Stimulated activated CD4-positive, alpha-beta T cell treated with anti-CD3 and anti-CD28 coated beads, Interleukin-12 subunit alpha, Interleukin-12 subunit beta, amount 100 ng/mL, for 24 hours (primary cell): ENCODE data around the gene C10orf53.

Experiments
- DNase-seq, 2 experiments: peaks; one replicate each; pipeline ENCODE4 v3.0.0-alpha.2; 2020; ENCODE audit warnings: low read depth in 2 of 2

Gene C10orf53, protein sequence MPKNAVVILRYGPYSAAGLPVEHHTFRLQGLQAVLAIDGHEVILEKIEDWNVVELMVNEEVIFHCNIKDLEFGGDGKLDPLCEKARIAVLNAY

GRCh38 chr10:49679480-49679893 lies at the start of gene C10orf53:
Gene C10orf53 (plus strand): TSS chr10:49679651. CDS start chr10:49679698, 47 bp downstream.
- peak in 1 of 2 experiments; percentile 8 for DNase-seq

DNA sequence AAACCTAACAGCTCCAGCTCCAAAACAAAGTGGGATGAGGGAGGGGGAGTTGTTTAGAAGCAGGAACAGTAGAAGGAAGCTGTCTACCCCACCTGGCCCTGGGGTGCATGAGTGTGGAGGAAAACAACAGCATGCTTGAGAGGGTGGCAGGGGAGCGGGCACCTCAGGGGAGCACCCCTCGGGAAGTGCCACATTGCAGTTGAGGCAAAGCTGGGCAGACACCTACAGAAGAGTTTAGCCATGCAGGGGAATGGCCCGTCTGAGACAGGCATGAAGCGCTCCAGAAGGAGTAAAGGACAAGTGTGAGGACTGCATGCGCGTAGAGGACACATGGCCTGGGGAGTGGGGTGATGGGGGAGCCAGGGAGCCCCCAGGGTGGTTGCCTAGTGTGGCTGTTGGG lies 47.5 kb upstream of the C10orf53 start:
- DNase-seq: no peak

DNA sequence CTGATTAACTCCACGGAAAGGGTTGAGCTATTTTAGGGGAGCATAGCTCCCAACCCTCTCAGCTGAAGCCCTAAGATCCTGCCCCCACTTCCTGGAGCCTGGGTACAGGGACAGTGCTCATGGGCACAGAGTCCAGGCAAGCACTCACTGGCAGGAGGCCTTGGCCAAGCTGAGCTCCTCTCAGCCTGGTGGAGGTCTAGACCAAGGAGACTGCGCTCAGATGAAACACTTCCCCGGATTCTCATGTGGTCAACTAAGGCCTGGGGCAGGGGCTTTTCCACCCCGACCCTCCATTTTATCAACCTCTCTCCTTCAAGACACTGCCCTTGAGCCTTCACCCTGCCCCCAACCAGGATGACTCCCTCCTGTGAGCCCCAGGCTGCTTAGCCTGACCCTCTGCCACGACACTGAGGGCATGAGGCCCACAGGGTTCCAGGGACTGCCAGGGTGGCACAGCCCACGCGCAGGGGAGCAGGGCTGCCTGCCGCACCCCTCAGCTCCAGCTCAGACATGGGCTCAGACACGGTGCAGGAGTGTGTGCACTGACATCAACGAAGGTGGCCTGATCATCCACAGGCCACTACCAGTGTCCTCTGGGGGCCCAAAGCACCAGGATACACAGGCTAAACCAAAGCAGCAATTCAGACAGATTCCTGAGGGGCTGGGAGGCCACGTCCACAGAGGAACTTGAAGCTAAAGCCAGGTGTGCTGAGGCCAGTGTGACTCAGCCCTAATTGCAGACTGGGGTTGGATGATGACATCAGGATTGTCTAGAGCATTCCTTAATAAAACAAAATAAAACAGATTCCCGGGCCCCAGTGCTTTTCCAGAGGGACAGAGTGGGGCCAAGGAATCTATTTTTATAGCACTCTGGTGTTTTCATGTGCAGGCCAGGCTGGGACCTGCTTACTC lies 46.8 kb upstream of the C10orf53 start:
- no peak for DNase-seq

DNA sequence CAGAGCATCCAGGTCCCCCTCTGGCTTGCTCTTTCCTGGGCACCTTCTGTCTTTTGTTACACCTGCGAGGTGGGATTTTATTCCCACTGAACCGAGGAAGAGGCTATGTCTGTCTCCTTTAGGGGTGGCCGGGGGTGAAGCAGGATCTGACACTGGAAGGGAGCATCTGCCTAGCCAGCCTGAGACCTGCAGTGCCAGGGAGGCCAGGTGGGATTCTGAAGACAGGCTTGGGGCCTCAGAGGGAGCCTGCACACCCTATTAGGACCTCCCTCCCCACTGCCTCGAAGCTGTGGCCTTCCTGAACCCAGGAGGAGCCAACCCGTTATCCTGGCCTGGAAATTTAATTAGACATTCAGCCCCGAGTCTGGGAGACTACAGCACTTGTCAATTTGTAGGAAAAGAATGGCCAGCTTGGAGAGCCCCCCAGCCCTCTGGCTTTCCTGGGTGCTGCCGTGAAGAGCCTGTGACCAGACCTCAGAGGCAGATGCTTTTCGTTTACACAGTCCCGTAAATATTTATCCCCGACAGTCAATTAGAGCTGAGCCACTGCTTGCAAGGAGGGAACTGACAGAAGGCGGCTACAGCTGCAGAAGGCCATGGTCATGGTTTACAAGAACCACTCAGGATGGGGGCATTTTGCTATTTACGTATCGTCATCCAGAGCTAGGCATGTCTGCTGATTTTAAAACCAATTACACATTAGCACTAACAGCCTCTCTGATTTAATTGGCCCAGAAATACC lies 46.0 kb upstream of the C10orf53 start:
- no peak for DNase-seq

DNA sequence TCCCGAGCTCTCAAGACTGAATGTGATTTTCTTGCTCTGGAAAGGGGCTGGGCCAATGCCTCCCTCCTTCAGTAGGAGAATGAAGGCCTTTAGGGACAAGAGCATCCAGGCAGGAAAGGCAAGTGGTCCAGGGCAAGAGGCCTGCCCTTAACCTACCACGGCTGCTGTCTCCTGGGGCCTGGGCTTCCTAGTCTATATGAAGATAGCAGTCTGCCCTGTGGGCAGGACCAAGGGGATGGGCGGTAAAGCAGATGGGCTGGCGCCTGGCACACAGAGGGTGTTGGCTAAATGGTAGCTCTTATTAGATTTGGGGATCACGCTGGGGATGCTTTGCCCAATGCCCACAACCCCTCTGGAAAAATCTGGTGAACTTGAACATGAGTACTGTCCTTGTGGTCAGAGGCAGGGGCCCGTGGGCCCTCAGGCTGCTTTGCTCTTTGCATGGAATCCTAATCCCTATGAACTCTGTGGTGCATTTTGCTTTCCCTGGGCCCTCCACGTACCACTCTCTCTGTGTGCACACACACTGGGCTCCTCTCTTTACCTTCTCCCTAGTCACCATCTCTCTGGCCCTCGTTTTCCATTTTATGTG lies 45.3 kb upstream of the C10orf53 start:
- DNase-seq: no peak

DNA sequence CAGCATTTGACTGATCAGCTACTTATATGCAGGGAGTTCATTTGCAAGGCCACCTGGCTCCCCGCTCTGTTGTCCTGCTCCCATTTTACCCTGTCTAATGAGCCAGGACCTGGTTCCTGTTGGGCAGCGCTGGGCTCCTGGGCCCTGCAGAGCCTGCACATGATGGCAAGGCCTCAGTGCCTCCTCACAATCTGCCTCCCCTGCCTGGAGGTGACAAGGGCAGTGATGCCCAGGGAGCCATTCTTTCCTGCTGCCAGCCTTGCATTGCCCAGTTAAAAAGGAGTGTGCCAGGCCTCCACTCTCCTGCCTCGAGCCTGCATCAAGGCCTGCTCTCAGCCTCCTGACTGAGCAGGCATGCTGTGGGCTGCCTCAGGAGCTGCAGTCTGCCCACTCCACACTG lies 37.1 kb upstream of the C10orf53 start:
- DNase-seq: no peak

GRCh38 chr10:49643241-49644034 lies 36.0 kb upstream of the C10orf53 start:
- no peak for DNase-seq

DNA sequence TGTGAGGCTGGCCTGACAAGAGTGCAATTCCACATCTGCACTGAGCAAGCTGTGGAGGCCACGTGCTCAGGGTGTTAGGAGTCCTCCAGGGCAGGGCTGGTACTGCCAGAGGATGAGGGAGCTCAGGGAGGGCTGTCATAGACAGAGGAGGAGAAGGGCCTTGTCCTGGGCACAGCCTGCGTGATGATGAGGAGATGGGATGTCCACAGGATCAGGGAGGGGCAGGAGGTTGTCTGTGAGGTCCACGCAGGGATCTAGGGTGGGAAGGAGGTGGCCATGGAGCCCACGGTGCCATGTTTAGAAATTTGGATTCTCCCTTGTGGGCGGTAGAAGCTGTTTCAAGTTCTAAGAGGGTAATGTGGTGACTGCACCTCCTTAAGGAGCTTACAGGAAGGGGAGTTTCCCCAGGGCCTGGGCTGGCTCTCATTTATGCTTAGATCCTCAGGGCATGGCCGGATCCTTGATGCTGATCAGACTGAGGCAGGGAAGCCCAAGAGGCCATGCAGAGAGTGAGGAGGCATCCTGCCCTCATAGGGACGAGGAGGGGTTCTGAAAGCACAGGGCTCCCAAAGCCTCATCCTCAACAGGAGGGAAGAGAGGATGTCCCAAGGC lies 35.3 kb upstream of the C10orf53 start:
- no peak for DNase-seq

DNA sequence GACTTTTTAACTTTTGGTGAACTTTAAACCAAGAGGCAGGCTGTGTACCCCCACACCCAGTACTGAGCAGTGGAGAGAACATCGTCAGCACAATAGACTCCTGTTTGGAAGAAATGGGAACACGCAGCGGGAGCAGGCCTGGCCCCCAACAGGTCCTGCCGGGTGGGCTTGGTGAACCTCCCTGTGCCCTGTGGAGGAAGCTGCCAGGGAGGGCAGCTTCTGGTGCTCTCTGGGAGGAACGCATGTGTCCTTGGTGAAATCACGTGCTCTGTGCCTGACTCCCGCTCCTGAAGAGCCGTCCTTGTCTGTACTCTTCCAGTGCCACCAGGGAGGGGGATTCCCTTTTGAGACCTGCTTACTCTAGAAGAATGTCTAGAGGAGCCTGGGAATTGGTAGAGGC lies 34.0 kb upstream of the C10orf53 start:
- no peak for DNase-seq

DNA sequence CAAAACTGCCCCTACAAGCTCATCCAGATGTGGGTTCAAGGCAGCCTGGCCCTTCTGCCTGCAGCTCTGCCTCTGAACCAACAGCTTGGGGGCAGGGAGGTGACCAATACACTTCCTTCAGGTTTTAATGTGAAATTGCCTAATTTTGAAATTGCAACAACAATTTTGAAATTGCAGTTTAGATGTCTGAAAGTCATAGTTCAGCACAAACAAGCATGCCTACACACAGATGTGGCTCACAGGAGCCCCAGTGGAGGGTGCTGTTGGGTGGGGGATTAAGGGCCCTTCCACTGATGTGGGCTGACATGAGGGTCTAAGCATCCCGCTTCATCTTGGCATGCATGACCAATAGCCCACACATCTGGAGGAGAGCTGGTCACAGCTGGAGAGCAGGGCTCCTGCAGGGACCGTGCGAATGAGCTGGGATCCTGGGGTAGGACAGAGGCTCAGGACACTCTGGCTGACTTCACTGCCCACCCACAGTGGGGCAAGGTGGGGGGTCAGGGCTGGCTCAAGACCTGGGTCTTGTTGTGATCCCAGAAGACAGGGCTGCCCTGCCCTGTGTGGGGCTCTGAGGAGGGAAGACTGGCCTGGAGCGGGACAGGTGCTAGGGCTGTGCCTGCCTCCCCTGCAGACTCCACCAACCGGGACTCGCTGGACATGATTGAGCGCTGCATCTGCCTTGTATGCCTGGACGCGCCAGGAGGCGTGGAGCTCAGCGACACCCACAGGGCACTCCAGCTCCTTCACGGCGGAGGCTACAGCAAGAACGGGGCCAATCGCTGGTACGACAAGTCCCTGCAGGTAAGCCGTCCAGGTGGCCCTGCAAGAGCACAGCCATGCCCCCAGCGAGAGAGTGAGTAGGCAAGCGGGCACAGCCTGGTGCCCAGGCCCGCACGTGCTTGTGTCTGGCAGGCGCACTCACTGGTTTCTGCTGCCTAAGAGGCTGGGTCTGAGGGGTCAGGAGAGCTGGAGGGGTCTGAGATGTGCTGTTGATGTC lies 33.3 kb upstream of the C10orf53 start:
- no peak for DNase-seq

GRCh38 chr10:49647554-49647953 lies 31.9 kb upstream of the C10orf53 start:
- DNase-seq: no peak

DNA sequence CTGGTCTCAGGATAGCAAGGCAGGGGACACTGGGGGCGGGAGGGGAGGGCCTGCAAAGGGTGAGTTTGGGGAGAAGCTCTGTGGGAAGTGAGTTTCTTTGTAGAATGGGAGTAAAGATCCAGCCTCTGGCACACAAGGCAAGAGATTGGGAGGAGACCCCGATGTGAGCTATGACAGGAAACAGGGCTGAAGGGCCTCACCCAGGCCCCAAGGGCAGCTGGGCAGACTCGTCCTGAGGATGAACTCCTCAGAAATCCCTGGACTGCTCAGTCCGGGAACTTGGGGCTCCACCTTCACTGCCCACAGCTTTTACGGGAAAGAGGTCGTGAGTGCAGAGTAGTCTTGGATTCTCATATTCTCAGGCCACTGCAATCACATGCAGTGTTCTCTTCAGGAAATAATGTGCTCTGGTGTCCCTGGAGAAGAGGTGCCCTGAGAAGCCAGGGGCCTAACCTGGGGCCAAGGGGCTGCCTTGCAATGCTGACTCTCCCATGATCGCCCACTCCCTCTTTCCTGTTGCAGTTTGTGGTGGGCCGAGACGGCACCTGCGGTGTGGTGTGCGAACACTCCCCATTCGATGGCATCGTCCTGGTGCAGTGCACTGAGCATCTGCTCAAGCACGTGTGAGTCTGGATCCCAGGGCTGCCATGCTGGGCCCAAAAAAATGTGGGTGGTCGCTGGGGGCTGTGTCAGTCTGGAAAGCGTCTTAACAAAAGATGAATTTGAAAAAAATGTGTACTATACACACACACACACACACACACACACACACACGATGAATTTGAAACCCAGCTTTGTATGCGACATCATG lies 31.3 kb upstream of the C10orf53 start:
- no peak for DNase-seq

DNA sequence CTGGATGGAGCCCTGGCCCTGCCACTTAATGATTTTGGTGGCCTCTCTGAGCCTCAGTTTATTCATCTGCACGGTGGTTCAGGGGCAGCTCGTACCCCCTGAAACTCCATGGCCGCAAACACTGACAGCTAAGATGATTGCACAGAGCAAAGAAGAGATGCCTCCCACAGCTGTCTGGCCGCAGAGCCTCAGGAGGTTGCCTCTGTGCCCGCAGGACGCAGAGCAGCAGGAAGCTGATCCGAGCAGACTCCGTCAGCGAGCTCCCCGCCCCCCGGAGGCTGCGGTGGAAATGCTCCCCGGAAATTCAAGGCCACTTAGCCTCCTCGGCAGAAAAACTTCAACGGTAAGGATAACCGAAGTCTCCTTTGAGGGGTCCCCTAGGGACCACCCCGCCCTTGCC lies 30.2 kb upstream of the C10orf53 start:
- DNase-seq: no peak

DNA sequence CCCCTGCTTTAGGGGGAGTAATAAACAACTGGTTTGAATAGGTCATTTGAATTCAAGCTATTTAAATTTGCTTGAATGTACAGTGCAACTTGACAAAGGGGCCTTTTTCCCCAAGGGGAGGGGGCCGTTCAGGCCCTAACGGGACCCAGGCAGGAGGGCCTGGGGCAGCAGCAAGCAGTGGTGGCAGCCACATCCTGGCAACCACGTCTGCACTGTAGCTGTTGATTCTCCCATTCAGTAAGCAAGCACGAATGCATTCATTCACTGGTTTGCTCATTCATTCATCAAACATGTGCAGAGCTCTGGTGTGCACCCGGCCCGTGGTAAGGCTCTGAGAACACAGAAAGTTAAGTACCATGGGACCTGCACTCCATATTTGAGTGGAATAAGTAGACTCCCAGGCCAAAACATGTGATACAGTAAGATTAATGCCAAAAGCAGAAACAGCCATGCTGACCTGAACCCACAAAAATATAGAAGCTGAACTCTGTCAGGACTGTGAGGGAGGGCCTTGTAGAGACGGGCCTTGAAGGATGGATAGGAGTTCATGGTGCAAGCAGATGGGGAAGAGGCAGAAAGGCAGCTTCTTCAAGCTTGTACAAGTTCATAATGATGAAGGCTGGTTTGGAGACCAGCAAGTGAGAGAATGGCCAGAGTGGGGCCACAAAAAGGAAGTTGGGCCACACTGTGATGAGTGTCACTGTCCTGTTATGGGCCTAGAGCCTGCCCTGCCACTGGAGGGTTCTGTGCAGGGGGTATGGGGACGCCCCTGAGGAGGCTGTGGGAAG lies 29.3 kb upstream of the C10orf53 start:
- DNase-seq: no peak

DNA sequence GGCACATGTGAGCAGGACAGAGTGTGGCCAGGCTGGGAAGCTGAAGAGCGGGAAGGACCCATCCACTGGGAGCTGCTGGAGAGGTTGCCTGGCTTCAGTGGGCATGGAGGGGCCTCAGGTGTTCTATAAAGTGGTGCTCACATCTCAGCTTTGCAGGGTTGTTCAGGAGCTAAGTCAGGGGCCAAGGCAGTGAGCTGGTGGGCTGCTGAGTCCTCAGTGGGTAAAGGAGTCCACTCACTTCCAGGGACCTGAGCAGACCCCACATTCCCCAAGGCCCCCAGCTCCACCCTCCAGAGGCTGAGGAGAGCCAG lies 28.8 kb upstream of the C10orf53 start:
- DNase-seq: no peak

DNA sequence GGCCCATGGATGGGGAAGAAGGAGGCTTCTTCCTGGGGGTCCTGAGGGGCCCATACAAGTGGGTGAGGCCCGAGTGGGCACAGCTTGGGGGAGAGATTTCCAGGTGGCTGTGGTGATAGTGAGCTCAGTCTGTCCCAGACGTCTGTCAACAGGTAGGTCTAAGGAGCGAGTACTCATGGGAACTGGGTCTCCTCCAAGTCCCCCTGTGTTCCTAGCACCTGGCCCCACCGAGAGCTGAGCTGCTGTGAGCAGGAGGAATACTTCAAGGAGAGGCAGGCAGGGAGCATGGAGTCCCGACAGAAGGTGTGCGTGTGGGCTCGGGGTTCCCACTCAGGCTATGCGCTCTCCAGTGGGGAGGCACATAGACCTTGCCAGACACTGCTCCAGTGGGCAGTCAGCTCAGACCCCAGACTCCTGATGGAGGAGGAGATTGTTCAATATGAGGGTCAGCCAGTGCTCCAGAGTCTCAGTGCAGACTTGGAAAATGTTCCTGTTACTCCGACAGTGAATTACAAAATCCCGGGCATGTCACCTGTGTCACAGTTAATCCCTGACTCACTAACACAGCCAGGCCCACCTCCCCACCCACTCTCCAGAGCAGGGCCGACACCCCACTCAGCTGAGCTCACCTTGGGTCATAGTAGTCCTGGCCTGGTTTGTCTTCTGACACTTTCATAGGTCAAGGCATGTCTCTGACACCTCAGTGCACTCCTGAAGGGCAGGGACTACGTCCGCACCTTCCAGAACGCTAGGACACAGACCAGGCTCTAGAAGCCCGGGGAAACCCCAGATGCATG lies 28.2 kb upstream of the C10orf53 start:
- DNase-seq: no peak

DNA sequence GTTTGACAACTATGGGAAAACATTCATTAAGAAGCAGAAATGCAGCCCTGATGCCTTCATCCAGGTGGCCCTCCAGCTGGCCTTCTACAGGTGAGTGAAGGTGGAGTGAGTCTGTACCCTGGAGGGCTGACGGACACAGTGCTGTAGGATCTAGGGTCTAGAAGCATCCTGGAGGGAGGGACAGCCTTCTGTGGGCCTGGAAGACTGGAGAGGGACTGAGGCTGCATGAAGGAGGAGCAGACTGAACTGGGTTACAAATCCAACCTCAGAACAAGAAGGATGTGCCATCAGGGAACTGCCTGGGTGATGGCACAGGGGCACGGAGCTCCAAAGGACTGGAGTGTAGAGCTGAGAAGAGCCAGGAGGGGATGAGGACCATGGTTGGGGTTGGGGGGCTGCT lies 27.5 kb upstream of the C10orf53 start:
- no peak for DNase-seq
